Spleen (tissue), 7 donors: ENCODE results near the gene LILRB2.
"Not testable (repeated sequence)": the region's sequence is repeated elsewhere in the genome, so short reads cannot be mapped to it uniquely, and the experiment has no call there.

ENCODE experiments used
- CTCF ChIP-seq, 11 experiments: fragments of 200-600 bp in 7 of 11; fragments of 450-650 bp in 4 of 11; sonication (generic) in 4 of 11; IDR thresholded peaks in 8 of 11; conservative IDR thresholded peaks in 3 of 11; 1 replicate in 7 of 11; 2 replicates in 4 of 11; pipeline versions ENCODE4 v1.4.0 to v1.8.0; 2016 to 2021; ENCODE audit warnings: antibody characterized with exemption in 11 of 11, inconsistent platforms in 4 of 11, mild to moderate bottlenecking in 1 of 11
- POLR2A ChIP-seq, 3 donors: fragments of 450-650 bp; IDR thresholded peaks; one replicate each; pipeline ENCODE4 v1.5.1; 2017; ENCODE audit warnings: antibody characterized with exemption in 3 of 3, mild to moderate bottlenecking in 1 of 3
- POLR2AphosphoS5 ChIP-seq, 3 donors: sonication (generic); formaldehyde crosslinking; IDR thresholded peaks; one replicate each; pipeline ENCODE4 v1.5.1; 2017; ENCODE audit warnings: antibody characterized with exemption in 3 of 3
- donor health status: DM: no; HTN: no; CAD: no; lungs with moderate emphysema.
- donor health status: DM: no; HTN: no; CAD: no.
- donor health status: DM: no; HTN: no; CAD: no.

GRCh38 chr19:54322295-54322694, 41.4 kb upstream of the LILRB2 start:
- TF ChIP-seq POLR2A (IDR thresholded peaks at IDR 0.05); CTCF (IDR thresholded peaks at IDR 0.05 in 8 of 11, conservative IDR thresholded peaks at IDR 0.05 in 3 of 11); POLR2AphosphoS5 (IDR thresholded peaks at IDR 0.05): not testable (repeated sequence)
